K562 (cell line): ENCODE results near the gene ZBTB32. TPM values are rescaled to one million over a fixed set of nuclear protein-coding genes. Genes with fewer than 3 reads are reported as not detected.
A peak's percentile ranks its signal among the peaks of the same experiment; 100 is the strongest.

Experiments
- CHD7 ChIP-seq: fragments of 200-600 bp; sonication (generic); IDR thresholded peaks from one replicate; pipeline ENCODE4 v1.6.1; 2012; ENCODE audit warnings: mild to moderate bottlenecking, low read depth, low read length, inconsistent platforms
- CREB5 ChIP-seq: fragments of 250-450 bp; sonication (Bioruptor Pico); IDR thresholded peaks from 2 replicates; pipeline ENCODE4 v1.5.0; 2020; ENCODE audit warnings: mild to moderate bottlenecking
- FOXK1 ChIP-seq: sonication (generic); formaldehyde crosslinking; IDR thresholded peaks from 2 replicates; pipeline ENCODE4 v1.8.0; 2022; ENCODE audit warnings: missing genetic modification reagents, mild to moderate bottlenecking, borderline replicate concordance
- HMG20B ChIP-seq: fragments of 250-450 bp; sonication (Bioruptor Pico); IDR thresholded peaks from 2 replicates; pipeline ENCODE4 v1.5.0; 2021; ENCODE audit warnings: mild to moderate bottlenecking
- NFYB ChIP-seq: IDR thresholded peaks from 2 replicates; pipeline ENCODE4 v1.6.1; 2011; ENCODE audit warnings: mild to moderate bottlenecking, moderate library complexity; ENCODE audit not compliant: insufficient read length; ENCODE audit errors: extremely low read depth
- PHF8 ChIP-seq: fragments of 200-600 bp; sonication (generic); IDR thresholded peaks from 2 replicates; pipeline ENCODE4 v1.6.1; 2012; ENCODE audit warnings: mixed run types, mild to moderate bottlenecking, inconsistent platforms, low read length, moderate library complexity, borderline replicate concordance
- RBM17 ChIP-seq: fragments of 200-400 bp; formaldehyde crosslinking; IDR thresholded peaks from 2 replicates; pipeline ENCODE4 v1.6.1; 2017; ENCODE audit warnings: low read depth, mild to moderate bottlenecking, low read length, borderline replicate concordance
- SRSF9 ChIP-seq: fragments of 200-400 bp; formaldehyde crosslinking; IDR thresholded peaks from 2 replicates; pipeline ENCODE4 v1.6.1; 2017; ENCODE audit warnings: low read depth, low read length, borderline replicate concordance
- TAF1 ChIP-seq: IDR thresholded peaks from 2 replicates; pipeline ENCODE4 v1.6.1; 2011; ENCODE audit warnings: mild to moderate bottlenecking, low read length, moderate library complexity; ENCODE audit not compliant: insufficient read depth, control insufficient read depth, severe bottlenecking; ENCODE audit errors: extremely low read depth
- USF1 ChIP-seq: sonication (generic); formaldehyde crosslinking; IDR thresholded peaks from 2 replicates; pipeline ENCODE4 v1.9.0; 2022; ENCODE audit warnings: mild to moderate bottlenecking, missing genetic modification reagents
- ZEB2 ChIP-seq: fragments of 450-650 bp; IDR thresholded peaks from 2 replicates; pipeline ENCODE4 v1.6.1; 2016
- ZNF445 ChIP-seq: fragments of 250-450 bp; sonication (Bioruptor Pico); IDR thresholded peaks from 2 replicates; pipeline ENCODE4 v1.4.0; 2020; ENCODE audit warnings: low read depth, mild to moderate bottlenecking, moderate library complexity
- polyA plus RNA-seq, 8 experiments: library from polyadenylated mRNA; depleted of rRNA in 4 of 8; stranded (reverse) in 5 of 8; unstranded in 3 of 8; fragments of >200 nt; fragmentation: Nextera tagmentation in 2 of 8; fragmentation: Illumina TruSeq in 1 of 8; extraction: Ambion mirVana in 2 of 8; extraction: Trizol in 1 of 8; gene quantifications; 2 replicates each; pipeline versions ENCODE4 v1.2.1 to v1.2.3, GENCODE V29; 2011 to 2014; ENCODE audit warnings: inconsistent platforms in 1 of 8, missing spikeins in 1 of 8
- total RNA-seq, 7 experiments: library from RNA; depleted of rRNA in 6 of 7; stranded (reverse); fragments of >200 nt in 6 of 7; fragmentation: Illumina TruSeq in 2 of 7; extraction: Trizol in 2 of 7; gene quantifications; 2 replicates each; pipeline versions ENCODE4 v1.2.1 to v1.2.3, GENCODE V29; 2011 to 2021; ENCODE audit warnings: low replicate concordance in 1 of 7

ZBTB32 gene
- total and polyA plus RNA-seq, 9 of the 15 experiments (the other 6 are each of a cell fraction or from before 2014, with no cell fraction given) = 0.20 TPM; not detected in 8

GRCh38 chr19:35715981-35716800 is 11.8 kb downstream of the ZBTB32 start (continued):
- TF ChIP-seq CREB5 (no peak), HMG20B (CRISPR knock-in tag) (no peak), ZEB2 (no peak), RBM17 (no peak), PHF8 (no peak), SRSF9 (no peak), ZNF445 (CRISPR knock-in tag) (no peak), USF1 (CRISPR knock-in tag) (peak; percentile 37), CHD7 (no peak), TAF1 (no peak), NFYB (no peak), FOXK1 (no peak)
